ENCODE measurements around the gene GPAT3.
A peak's percentile ranks its signal among the peaks of the same experiment; 100 is the strongest.

GPAT3 gene

GRCh38 chr4:83644677-83645659, 109.1 kb downstream of the GPAT3 start:
- peak; percentile 71 for DNase-seq (ENCODE audit: low spot score)

- no peak for DNase-seq (ENCODE audit: low spot score)
Measured at GRCh38 chr4:83646538-83647239, 110.8 kb downstream of the GPAT3 start.

GRCh38 chr4:83651846-83652245, 115.9 kb downstream of the GPAT3 start:
- DNase-seq (ENCODE audit: low spot score), result no peak

Measured in kidney capillary endothelial cell (primary cell).